ENCODE measurements around the gene SLC27A4. TPM values are rescaled to one million over a fixed set of nuclear protein-coding genes. Genes with fewer than 3 reads are reported as not detected.

SLC27A4 gene
- total RNA-seq, 1 donor from 2014 or later, result 23.0 TPM

GRCh38 chr9:128388150-128388549 lies 47.8 kb downstream of the SLC27A4 start:
- Mint-ChIP-seq H3K9me3 (ENCODE audit: unreplicated experiment) (no peaks in the 10 kb centered on the region), H3K36me3 (ENCODE audit: low read depth, unreplicated experiment) (peaks cover 27% of the 10 kb centered on the region), H3K27ac (ENCODE audit: unreplicated experiment) (no peak overlapping the region), H3K4me1 (ENCODE audit: unreplicated experiment) (peaks cover 8% of the 10 kb centered on the region), H3K27me3 (ENCODE audit: unreplicated experiment) (peaks cover 15% of the 10 kb centered on the region), H3K4me3 (ENCODE audit: unreplicated experiment) (no peak overlapping the region)
- TF ChIP-seq, protein P1, sequence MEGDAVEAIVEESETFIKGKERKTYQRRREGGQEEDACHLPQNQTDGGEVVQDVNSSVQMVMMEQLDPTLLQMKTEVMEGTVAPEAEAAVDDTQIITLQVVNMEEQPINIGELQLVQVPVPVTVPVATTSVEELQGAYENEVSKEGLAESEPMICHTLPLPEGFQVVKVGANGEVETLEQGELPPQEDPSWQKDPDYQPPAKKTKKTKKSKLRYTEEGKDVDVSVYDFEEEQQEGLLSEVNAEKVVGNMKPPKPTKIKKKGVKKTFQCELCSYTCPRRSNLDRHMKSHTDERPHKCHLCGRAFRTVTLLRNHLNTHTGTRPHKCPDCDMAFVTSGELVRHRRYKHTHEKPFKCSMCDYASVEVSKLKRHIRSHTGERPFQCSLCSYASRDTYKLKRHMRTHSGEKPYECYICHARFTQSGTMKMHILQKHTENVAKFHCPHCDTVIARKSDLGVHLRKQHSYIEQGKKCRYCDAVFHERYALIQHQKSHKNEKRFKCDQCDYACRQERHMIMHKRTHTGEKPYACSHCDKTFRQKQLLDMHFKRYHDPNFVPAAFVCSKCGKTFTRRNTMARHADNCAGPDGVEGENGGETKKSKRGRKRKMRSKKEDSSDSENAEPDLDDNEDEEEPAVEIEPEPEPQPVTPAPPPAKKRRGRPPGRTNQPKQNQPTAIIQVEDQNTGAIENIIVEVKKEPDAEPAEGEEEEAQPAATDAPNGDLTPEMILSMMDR (IDR thresholded peaks at IDR 0.05; ENCODE audit: unreplicated experiment), result no peak
- no peak for DNase-seq (ENCODE audit: low spot score)

GRCh38 chr9:128389395-128390149 lies 49.2 kb downstream of the SLC27A4 start:
- TF ChIP-seq, protein P1 (IDR thresholded peaks at IDR 0.05; ENCODE audit: unreplicated experiment), result no peak
- Mint-ChIP-seq H3K4me1 (ENCODE audit: unreplicated experiment) (peaks cover 13% of the 10 kb centered on the region), H3K27me3 (ENCODE audit: unreplicated experiment) (peaks cover 21% of the 10 kb centered on the region), H3K27ac (ENCODE audit: unreplicated experiment) (no peak overlapping the region), H3K4me3 (ENCODE audit: unreplicated experiment) (no peak overlapping the region), H3K36me3 (ENCODE audit: low read depth, unreplicated experiment) (peaks cover 26% of the 10 kb centered on the region), H3K9me3 (ENCODE audit: unreplicated experiment) (no peaks in the 10 kb centered on the region)
- no peak for DNase-seq (ENCODE audit: low spot score)

DNA sequence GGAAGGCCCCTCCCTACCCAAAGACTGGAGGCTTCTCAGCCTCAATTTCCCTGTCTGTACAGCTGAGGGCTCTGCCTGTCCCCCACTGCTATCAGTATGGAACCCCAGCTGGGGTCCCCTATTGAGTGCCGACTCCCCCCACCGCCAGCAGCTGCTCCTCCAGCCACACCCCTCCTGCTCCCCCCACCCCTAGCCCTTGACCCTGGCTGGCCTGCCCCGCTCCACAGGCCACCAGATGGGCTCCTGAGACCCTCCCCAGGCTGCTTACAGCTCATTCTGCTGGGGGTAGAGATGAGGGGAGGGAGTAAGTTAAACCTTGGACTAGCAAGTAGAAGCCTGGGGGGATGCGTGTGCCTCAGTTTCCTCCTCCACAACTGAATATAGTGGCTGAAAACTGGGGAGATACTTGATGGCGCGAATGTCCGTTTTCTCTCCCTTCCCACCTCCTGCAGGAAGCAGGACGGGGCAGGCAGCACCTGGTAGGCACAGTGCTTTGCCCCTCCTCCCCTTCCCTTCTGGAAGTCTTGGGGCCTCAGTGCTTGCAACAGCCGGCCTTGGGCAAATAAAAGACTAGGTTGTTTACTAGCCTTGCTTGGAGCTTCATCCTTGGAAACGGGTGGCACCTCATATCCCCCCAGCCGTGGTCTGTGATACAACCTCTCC lies 50.0 kb downstream of the SLC27A4 start:
- peaks cover 13% of the 10 kb centered on the region for H3K4me1 Mint-ChIP-seq (ENCODE audit: unreplicated experiment)
- H3K4me3 Mint-ChIP-seq (ENCODE audit: unreplicated experiment), result no peak overlapping the region
- TF ChIP-seq, protein P1 (IDR thresholded peaks at IDR 0.05; ENCODE audit: unreplicated experiment), result no peak
- peaks cover 23% of the 10 kb centered on the region for H3K27me3 Mint-ChIP-seq (ENCODE audit: unreplicated experiment)
- H3K36me3 Mint-ChIP-seq (ENCODE audit: low read depth, unreplicated experiment), result peaks cover 20% of the 10 kb centered on the region
- DNase-seq (ENCODE audit: low spot score), result no peak
- no peaks in the 10 kb centered on the region for H3K9me3 Mint-ChIP-seq (ENCODE audit: unreplicated experiment)
- H3K27ac Mint-ChIP-seq (ENCODE audit: unreplicated experiment), result no peak overlapping the region

DNA sequence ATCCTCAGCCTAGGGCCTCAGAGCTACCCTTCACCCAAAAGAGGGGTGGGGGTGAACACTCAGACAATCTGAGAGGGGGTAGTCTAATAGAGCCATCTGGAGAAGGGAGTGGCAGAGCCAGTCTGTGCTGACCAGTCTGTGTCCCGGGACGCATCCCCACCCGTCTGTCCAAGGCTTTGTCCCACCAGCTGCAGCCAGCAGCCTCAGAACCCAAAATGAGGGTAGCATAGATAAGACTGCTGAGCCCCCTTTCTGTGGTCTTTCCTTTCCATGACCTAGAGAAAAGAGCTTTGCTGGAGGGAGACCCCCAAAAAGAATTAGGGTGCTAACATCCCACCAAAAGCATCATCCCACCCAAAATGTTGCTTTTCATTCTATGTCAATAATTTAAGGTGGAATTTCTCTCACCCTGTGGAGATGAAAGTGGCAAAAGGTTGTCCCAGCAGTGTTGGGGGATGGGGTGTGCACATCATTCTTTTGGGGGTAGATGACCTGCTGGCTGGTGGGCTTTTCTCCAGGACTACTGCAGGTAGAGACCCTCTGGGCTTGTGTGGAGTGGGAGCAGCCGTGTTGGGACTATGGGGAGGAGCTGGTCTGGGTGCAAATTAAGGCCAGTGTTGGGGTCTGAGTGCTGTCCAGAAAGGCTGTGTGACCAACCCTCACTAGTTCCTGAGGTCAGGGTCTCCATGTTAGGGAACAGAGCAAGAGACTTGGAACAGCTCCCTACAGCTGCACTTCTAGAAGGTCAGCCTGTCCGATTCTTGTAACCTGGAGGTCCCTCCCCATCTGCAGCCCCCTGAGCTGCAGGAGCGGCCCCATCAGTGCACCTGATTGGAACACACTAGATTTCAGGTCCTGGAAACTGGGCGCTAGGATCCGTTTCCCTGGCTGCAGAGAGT lies 50.7 kb downstream of the SLC27A4 start:
- TF ChIP-seq, protein P1 (IDR thresholded peaks at IDR 0.05; ENCODE audit: unreplicated experiment), result no peak
- Mint-ChIP-seq H3K4me3 (ENCODE audit: unreplicated experiment) (no peak overlapping the region), H3K36me3 (ENCODE audit: low read depth, unreplicated experiment) (peaks cover 19% of the 10 kb centered on the region), H3K27me3 (ENCODE audit: unreplicated experiment) (peaks cover 23% of the 10 kb centered on the region), H3K4me1 (ENCODE audit: unreplicated experiment) (peaks cover 13% of the 10 kb centered on the region), H3K27ac (ENCODE audit: unreplicated experiment) (no peak overlapping the region), H3K9me3 (ENCODE audit: unreplicated experiment) (no peaks in the 10 kb centered on the region)
- no peak for DNase-seq (ENCODE audit: low spot score)

Measured in endothelial cell (in vitro differentiated cells).